ENCODE data around the gene WNT3A. TPM values are rescaled to one million over a fixed set of nuclear protein-coding genes. Genes with fewer than 3 reads are reported as not detected.

The WNT3A gene
- polyA plus RNA-seq, 1 donor (not counting 4 experiments of a cell fraction or from before 2014, with no cell fraction given), result 0.07 TPM

GRCh38 chr1:228066416-228066815 lies 59.6 kb downstream of the WNT3A start:
- DNase-seq (ENCODE audit: low read depth, low spot score) (no peak), FAIRE-seq (no peak)
- H2AFZ ChIP-seq (ENCODE audit: control insufficient read depth, low read length), result no peak overlapping the region
- H3K4me2 ChIP-seq (ENCODE audit: control insufficient read depth, extremely low read depth, insufficient read depth, low read depth, low read length), result no peak overlapping the region
- no peaks in the 10 kb centered on the region for H3K36me3 ChIP-seq (ENCODE audit: control insufficient read depth in 2 of 2, extremely low read depth in 1 of 2, insufficient read depth in 2 of 2, low read length in 2 of 2)
- H3K27me3 ChIP-seq (ENCODE audit: control insufficient read depth, extremely low read depth, insufficient read depth, low read length), result peaks cover 31% of the 10 kb centered on the region
- no peaks in the 10 kb centered on the region for H4K20me1 ChIP-seq (ENCODE audit: control insufficient read depth, extremely low read depth, insufficient read depth, low read length)
- no peaks in the 10 kb centered on the region for H3K4me1 ChIP-seq (ENCODE audit: control insufficient read depth, extremely low read depth, insufficient read depth, low read length)
- H3K9me1 ChIP-seq (ENCODE audit: control insufficient read depth, extremely low read depth, insufficient read depth, low read length), result no peaks in the 10 kb centered on the region
- dilution Hi-C loops (cut with MboI; ENCODE audit: extremely low pct_ligation_motif_present, low sequenced_read_pairs), result no loop called here
- peak; percentile 13 for TF ChIP-seq EZH2 (IDR thresholded peaks at IDR 0.05; ENCODE audit: low read length)
- TF ChIP-seq, protein P1, sequence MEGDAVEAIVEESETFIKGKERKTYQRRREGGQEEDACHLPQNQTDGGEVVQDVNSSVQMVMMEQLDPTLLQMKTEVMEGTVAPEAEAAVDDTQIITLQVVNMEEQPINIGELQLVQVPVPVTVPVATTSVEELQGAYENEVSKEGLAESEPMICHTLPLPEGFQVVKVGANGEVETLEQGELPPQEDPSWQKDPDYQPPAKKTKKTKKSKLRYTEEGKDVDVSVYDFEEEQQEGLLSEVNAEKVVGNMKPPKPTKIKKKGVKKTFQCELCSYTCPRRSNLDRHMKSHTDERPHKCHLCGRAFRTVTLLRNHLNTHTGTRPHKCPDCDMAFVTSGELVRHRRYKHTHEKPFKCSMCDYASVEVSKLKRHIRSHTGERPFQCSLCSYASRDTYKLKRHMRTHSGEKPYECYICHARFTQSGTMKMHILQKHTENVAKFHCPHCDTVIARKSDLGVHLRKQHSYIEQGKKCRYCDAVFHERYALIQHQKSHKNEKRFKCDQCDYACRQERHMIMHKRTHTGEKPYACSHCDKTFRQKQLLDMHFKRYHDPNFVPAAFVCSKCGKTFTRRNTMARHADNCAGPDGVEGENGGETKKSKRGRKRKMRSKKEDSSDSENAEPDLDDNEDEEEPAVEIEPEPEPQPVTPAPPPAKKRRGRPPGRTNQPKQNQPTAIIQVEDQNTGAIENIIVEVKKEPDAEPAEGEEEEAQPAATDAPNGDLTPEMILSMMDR (optimal IDR thresholded peaks at IDR 0.05 in 1 of 3, IDR thresholded peaks at IDR 0.05 in 1 of 3, conservative IDR thresholded peaks at IDR 0.05 in 1 of 3; ENCODE audit: extremely low read depth in 1 of 3, insufficient read depth in 2 of 3, low read length in 3 of 3), result no peak
- no peak overlapping the region for H3K4me3 ChIP-seq (ENCODE audit: control insufficient read depth in 2 of 3, extremely low read depth in 1 of 3, insufficient read depth in 2 of 3, low read depth in 1 of 3, low read length in 3 of 3)
- H3K9me3 ChIP-seq (ENCODE audit: control insufficient read depth, low read depth, low read length), result no peaks in the 10 kb centered on the region
- no peak overlapping the region for H3K27ac ChIP-seq (ENCODE audit: control insufficient read depth, insufficient read depth, low read length)
- H3K9ac ChIP-seq (ENCODE audit: control insufficient read depth, extremely low read depth, insufficient read depth, low read length), result no peak overlapping the region
- H3K79me2 ChIP-seq (ENCODE audit: control insufficient read depth, insufficient read depth, low read length), result no peaks in the 10 kb centered on the region

GRCh38 chr1:228066891-228067654 lies 60.3 kb downstream of the WNT3A start:
- Histone ChIP-seq H3K79me2 (ENCODE audit: control insufficient read depth, insufficient read depth, low read length) (no peaks in the 10 kb centered on the region), H3K27ac (ENCODE audit: control insufficient read depth, insufficient read depth, low read length) (no peak overlapping the region), H3K4me2 (ENCODE audit: control insufficient read depth, extremely low read depth, insufficient read depth, low read depth, low read length) (no peak overlapping the region), H3K9me3 (ENCODE audit: control insufficient read depth, low read depth, low read length) (no peaks in the 10 kb centered on the region), H3K9ac (ENCODE audit: control insufficient read depth, extremely low read depth, insufficient read depth, low read length) (no peak overlapping the region), H3K4me3 (ENCODE audit: control insufficient read depth in 2 of 3, extremely low read depth in 1 of 3, insufficient read depth in 2 of 3, low read depth in 1 of 3, low read length in 3 of 3) (no peak overlapping the region), H3K9me1 (ENCODE audit: control insufficient read depth, extremely low read depth, insufficient read depth, low read length) (no peaks in the 10 kb centered on the region), H3K27me3 (ENCODE audit: control insufficient read depth, extremely low read depth, insufficient read depth, low read length) (peaks cover 26% of the 10 kb centered on the region), H3K36me3 (ENCODE audit: control insufficient read depth in 2 of 2, extremely low read depth in 1 of 2, insufficient read depth in 2 of 2, low read length in 2 of 2) (no peaks in the 10 kb centered on the region), H3K4me1 (ENCODE audit: control insufficient read depth, extremely low read depth, insufficient read depth, low read length) (no peaks in the 10 kb centered on the region), H4K20me1 (ENCODE audit: control insufficient read depth, extremely low read depth, insufficient read depth, low read length) (no peaks in the 10 kb centered on the region), H2AFZ (ENCODE audit: control insufficient read depth, low read length) (no peak overlapping the region)
- no peak for FAIRE-seq
- dilution Hi-C loops (cut with MboI; ENCODE audit: extremely low pct_ligation_motif_present, low sequenced_read_pairs), result no loop called here
- TF ChIP-seq, protein P1 (optimal IDR thresholded peaks at IDR 0.05 in 1 of 3, IDR thresholded peaks at IDR 0.05 in 1 of 3, conservative IDR thresholded peaks at IDR 0.05 in 1 of 3; ENCODE audit: extremely low read depth in 1 of 3, insufficient read depth in 2 of 3, low read length in 3 of 3), result no peak
- peak; percentile 39 for TF ChIP-seq EZH2 (IDR thresholded peaks at IDR 0.05; ENCODE audit: low read length)
- no peak for DNase-seq (ENCODE audit: low read depth, low spot score)

Data from keratinocyte (primary cell).